IPS-20b (cell line): ENCODE results near the gene PPIL6.

Source experiments
- H3K27ac ChIP-seq: one replicate; pipeline ENCODE4 v1.5.1; 2013; ENCODE audit warnings: low read length
- H3K27me3 ChIP-seq: 2 replicates; pipeline ENCODE4 v1.6.1; 2013; ENCODE audit warnings: mild to moderate bottlenecking, low read length, inconsistent platforms; ENCODE audit not compliant: insufficient read depth
- H3K36me3 ChIP-seq: 2 replicates; pipeline ENCODE4 v1.6.1; 2013; ENCODE audit warnings: low read depth, mild to moderate bottlenecking, inconsistent platforms, low read length, moderate library complexity; ENCODE audit not compliant: insufficient read depth
- H3K4me1 ChIP-seq: 2 replicates; pipeline ENCODE4 v1.6.1; 2013; ENCODE audit warnings: mild to moderate bottlenecking, control low read depth, inconsistent platforms, low read length, moderate library complexity; ENCODE audit not compliant: insufficient read depth
- H3K4me3 ChIP-seq: 2 replicates; pipeline ENCODE4 v1.5.1; 2013; ENCODE audit warnings: mild to moderate bottlenecking, low read length, inconsistent platforms
- H3K9ac ChIP-seq: 2 replicates; pipeline ENCODE4 v1.6.1; 2013; ENCODE audit warnings: low read depth, mild to moderate bottlenecking, inconsistent platforms, low read length, moderate library complexity
- H3K9me3 ChIP-seq: 2 replicates; pipeline ENCODE4 v1.6.1; 2013; ENCODE audit warnings: mild to moderate bottlenecking, low read depth, low read length, inconsistent platforms; ENCODE audit not compliant: insufficient read depth

The PPIL6 gene

DNA sequence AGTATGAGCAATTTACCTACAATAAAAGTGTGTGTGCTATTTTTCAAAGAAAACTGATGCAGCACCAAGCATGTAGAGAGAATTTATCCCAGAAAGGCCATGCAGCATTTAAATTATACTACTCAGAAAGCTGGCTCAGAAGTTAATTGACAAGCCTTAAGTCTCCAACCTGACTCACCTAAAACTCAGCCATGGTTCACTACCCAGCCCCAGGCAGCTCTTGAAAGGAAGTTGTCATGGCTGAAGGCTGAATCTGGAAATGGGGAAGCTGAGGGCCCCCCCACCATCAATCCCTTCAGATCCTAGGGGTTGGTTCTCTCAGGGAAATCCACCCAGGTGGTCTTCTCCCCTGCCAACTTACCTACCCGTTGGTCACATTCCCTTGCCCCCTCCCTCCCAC is 19.7 kb downstream of the PPIL6 start:
- no peaks in the 10 kb centered on the region for H3K36me3 ChIP-seq
- H3K4me1 ChIP-seq, result no peaks in the 10 kb centered on the region
- no peak overlapping the region for H3K4me3 ChIP-seq
- no peak overlapping the region for H3K9ac ChIP-seq
- H3K9me3 ChIP-seq, result no peaks in the 10 kb centered on the region
- H3K27me3 ChIP-seq, result no peaks in the 10 kb centered on the region
- H3K27ac ChIP-seq, result no peak overlapping the region

DNA sequence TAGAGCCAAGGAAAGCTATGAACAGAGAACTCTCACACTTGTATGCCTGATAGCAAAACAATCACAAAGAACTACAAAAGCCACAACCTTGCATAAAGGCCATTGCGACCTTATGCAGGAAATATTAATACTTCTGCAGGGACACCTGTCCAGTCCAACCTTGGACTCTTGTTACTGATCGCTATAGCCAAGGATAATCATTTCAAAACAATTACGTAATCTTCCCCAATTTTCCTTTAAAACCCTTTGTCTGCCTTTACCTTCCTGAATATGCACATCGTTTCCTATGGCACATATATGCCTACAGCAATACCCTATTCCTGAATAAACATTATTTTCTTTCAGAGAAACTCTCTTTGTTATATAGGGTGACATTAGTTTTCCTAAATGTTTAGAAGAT is 22.8 kb downstream of the PPIL6 start:
- Histone ChIP-seq H3K4me3 (no peak overlapping the region), H3K36me3 (no peaks in the 10 kb centered on the region), H3K27me3 (no peaks in the 10 kb centered on the region), H3K27ac (no peak overlapping the region), H3K9ac (no peak overlapping the region), H3K4me1 (no peaks in the 10 kb centered on the region), H3K9me3 (no peaks in the 10 kb centered on the region)

DNA sequence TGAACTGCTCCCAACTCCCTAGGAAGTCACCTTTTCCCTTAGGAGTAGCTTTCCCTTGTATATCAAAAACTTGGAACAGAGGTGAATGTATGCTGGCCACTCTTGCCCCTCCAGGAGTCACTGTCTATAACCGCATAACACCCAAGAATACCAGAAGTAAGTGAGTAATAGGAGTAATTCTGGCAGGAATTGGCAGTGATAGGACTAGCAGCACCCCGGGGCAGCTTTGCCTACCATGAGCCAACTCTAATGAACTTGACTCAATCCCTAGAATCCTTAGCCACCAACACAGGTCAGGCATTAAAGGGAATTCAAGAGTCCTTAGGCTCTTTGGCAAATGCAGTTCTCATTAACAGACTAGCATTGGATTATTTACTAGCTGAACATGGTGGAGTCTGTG is 29.4 kb downstream of the PPIL6 start:
- Histone ChIP-seq H3K27ac (no peak overlapping the region), H3K27me3 (no peaks in the 10 kb centered on the region), H3K9ac (no peak overlapping the region), H3K4me3 (no peak overlapping the region), H3K36me3 (no peaks in the 10 kb centered on the region), H3K9me3 (no peaks in the 10 kb centered on the region), H3K4me1 (no peaks in the 10 kb centered on the region)

DNA sequence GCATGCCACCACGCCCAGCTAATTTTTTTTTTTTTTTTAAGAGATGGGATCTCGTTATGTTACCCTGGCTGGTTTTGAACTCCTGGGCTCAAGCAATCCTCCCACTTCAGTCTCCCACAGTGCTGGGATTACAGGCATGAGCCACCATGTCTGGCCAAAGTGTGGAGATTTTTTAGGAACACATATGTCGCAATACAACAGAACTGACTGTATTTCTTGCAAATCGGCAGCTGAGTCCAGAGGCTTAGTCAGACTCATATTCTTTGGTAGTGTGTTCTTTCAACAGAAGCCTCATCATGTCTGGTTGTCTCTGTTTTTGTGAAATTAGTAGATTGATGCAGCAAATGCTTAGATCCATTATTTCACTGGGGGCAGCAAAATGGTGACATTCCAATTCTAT is 34.2 kb downstream of the PPIL6 start:
- Histone ChIP-seq H3K4me3 (no peak overlapping the region), H3K4me1 (no peaks in the 10 kb centered on the region), H3K36me3 (no peaks in the 10 kb centered on the region), H3K9me3 (no peaks in the 10 kb centered on the region), H3K27me3 (no peaks in the 10 kb centered on the region), H3K9ac (no peak overlapping the region), H3K27ac (no peak overlapping the region)

DNA sequence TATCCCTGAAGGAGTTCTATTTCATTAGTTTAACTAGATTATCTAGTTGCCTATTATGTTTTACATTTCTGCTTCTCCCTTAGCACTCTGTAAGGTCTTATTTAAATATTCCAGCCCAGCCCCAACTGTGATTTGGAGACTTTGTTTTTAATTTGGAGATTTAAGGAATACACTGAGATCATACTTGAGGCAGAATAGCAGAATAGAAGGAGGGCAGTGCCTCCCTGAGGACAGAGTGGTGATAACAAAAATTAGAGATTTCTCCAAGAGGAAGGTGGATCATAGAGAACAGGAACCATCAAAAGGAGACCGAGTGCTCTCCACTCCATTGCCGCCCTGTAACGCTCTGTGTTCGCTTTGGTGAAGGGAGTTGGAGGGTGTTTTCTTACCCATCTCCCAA is 43.4 kb downstream of the PPIL6 start:
- Histone ChIP-seq H3K36me3 (no peaks in the 10 kb centered on the region), H3K4me1 (no peaks in the 10 kb centered on the region), H3K27me3 (no peaks in the 10 kb centered on the region), H3K9ac (no peak overlapping the region), H3K27ac (no peak overlapping the region), H3K9me3 (no peaks in the 10 kb centered on the region), H3K4me3 (no peak overlapping the region)

DNA sequence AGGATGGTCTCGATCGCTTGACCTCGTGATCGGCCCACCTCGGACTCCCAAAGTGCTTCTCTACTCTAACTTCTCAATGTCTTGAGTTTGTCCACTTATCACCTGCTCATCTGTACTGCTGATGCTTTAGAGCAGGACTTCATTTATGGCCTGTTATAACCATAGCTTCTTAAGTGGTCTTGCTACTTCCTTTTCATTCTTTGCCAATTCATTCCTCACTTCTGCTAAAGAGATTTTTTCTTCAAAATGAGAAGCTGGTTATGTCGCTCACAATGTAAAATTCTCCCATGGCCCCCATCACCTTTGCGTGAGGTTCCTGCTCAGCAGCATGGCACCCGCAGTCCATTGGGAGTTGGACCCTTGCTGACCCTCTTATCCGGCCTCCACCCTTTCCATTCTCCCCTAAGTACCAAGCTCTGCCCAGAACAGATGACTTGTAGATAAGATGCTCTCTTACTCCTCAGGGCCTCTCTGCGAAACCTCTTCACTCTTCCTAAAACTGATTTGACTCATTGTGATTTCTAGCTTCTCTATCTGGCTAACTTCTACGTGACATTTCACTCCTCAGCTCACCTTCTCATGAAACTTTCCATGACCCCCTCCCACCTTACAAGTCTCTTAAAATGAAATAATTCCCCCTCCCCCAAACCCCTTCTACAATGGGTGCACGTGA is 44.2 kb downstream of the PPIL6 start:
- Histone ChIP-seq H3K36me3 (no peaks in the 10 kb centered on the region), H3K27ac (no peak overlapping the region), H3K9me3 (no peaks in the 10 kb centered on the region), H3K27me3 (no peaks in the 10 kb centered on the region), H3K9ac (no peak overlapping the region), H3K4me3 (no peak overlapping the region), H3K4me1 (no peaks in the 10 kb centered on the region)

DNA sequence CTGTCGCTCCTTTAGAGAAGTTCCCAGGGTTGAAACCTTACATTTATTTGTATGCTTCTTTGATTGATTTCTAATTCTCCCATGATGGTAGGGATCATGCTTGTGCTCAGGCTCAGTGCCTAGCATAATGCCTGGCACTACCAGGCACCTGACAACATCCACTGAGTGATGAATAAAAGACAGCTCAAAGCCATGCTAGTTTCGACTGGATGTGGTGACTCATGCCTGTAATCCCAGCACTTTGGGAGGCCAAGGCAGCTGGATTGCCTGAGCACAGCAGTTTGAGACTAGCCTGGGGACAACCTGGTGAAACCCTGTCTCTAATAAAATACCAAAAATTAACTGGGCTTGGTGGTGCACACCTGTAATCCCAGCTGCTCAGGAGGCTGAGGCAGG is 46.5 kb downstream of the PPIL6 start:
- no peak overlapping the region for H3K4me3 ChIP-seq
- no peaks in the 10 kb centered on the region for H3K36me3 ChIP-seq
- H3K9me3 ChIP-seq, result no peaks in the 10 kb centered on the region
- H3K27me3 ChIP-seq, result no peaks in the 10 kb centered on the region
- no peak overlapping the region for H3K27ac ChIP-seq
- H3K4me1 ChIP-seq, result no peaks in the 10 kb centered on the region
- H3K9ac ChIP-seq, result no peak overlapping the region

DNA sequence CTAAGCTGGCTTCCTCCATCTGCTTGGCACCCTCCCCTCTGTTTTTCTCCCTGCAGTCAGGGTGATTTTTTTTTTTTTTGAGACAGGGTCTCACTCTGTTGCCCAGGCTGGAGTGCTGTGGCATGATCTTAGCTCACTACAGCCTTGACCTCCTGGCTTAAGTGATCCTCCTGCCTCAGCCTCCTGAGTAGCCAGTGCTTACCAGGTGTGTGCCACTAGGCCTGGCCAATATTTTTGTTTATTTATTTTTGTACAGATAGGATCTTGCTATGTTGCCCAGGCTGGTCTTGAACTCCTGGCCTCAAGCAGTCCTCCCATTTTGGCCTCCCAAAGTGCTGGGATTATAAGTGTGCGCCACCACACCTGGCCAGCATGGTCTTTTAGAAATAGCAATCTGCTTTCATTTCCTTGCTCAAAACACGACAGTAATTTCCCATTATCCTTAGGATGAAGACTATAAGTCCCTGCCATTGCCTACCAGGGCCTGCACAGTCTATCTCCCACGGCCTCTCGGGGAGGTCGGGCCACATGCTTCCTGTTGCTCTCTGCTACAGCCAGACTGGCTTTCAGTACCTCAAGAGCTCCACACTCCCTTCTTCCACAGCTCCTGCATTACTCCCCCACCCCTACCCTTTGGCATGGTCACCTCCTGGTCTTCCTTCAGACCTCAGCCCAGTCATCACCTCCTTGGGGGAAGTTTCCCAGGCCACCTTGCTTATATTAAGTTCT is 47.1 kb downstream of the PPIL6 start:
- Histone ChIP-seq H3K4me1 (no peaks in the 10 kb centered on the region), H3K9me3 (no peaks in the 10 kb centered on the region), H3K27ac (no peak overlapping the region), H3K9ac (no peak overlapping the region), H3K36me3 (no peaks in the 10 kb centered on the region), H3K4me3 (no peak overlapping the region), H3K27me3 (no peaks in the 10 kb centered on the region)

DNA sequence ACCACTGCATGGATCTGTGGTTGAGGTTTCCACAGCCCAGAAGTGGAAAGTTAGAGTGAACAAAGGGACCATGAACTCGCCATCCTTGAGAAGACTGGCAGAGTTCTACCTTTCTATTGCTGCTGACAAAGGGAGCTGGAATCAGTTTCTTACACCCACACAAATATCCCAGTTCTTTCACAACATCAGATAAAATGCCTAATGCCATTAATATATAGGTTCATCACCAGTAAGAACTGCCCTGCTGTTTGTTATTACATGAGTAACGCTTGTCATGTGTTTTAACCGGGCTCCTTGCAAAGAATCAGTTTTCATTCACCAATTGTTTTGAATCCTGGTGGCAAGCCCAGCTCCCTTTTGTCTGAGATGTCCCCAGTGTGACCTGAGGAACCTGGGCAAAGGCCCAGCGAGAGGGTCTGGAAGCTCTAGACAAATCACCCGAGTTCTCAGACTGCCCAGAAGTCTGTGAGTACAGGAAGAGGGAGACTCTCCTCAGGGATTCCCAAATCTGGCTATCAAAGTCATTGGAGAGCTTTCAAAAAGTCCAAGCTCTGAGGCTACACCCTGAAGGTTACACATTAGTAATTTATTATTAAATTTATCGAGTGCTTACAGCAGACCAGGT is 50.7 kb downstream of the PPIL6 start:
- Histone ChIP-seq H3K4me3 (no peak overlapping the region), H3K9ac (no peak overlapping the region), H3K4me1 (no peaks in the 10 kb centered on the region), H3K9me3 (no peaks in the 10 kb centered on the region), H3K27me3 (no peaks in the 10 kb centered on the region), H3K36me3 (no peaks in the 10 kb centered on the region), H3K27ac (no peak overlapping the region)

DNA sequence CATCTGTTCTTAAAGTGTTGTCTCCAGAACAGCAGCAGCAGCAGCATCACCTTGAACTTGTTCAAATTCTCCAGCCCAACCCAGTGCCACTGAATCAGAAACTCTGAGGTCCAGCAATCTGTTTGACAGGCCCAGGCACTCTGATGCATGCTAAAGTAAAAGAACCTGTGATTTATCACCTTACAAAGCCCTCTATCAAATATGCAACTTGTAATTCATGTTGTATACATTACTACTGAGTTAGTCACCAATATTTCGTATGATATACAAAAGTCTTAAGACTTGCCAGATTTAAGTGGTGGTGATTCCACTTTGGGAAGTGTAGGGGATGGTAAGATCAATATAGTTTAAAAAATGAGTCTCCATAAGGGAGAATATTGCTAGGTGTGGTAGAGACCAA is 52.2 kb downstream of the PPIL6 start:
- Histone ChIP-seq H3K36me3 (no peaks in the 10 kb centered on the region), H3K4me3 (no peak overlapping the region), H3K27ac (no peak overlapping the region), H3K9me3 (no peaks in the 10 kb centered on the region), H3K27me3 (no peaks in the 10 kb centered on the region), H3K9ac (no peak overlapping the region), H3K4me1 (peaks cover 3% of the 10 kb centered on the region)

DNA sequence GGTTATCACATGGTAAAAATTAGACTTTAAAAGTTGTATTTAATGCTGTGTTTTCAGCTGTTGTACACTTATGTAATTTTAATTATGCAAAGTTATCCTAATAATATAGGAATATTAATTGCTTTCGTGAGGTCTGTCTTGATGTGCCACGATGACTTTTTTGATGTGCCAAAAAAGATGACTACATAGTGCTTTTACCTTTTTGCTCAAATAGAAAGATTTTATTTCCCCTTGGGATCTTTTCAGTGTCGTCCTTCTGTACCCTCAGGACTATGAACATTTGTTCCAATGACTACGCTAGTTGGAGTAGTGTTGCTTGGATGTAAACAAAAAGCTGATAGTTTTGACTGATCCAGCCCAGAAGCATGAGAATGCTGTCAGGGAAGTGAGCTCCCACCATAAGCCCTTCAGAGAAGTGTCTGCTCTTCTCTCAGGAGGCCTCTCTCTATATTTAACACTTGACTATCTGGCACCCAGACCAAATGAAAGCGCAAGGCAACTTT is 56.9 kb downstream of the PPIL6 start:
- Histone ChIP-seq H3K9ac (peak overlapping the region; percentile 99; the same call in 1 of the 2 replicates), H3K4me3 (peak overlapping the region; percentile 82), H3K4me1 (peaks cover 10% of the 10 kb centered on the region), H3K27ac (no peak overlapping the region), H3K27me3 (no peaks in the 10 kb centered on the region), H3K9me3 (no peaks in the 10 kb centered on the region), H3K36me3 (peaks cover 11% of the 10 kb centered on the region)
